SU-DHL-6 (cell line): ENCODE measurements around the gene DACT1.

Experiments used
- EZH2phosphoT487 ChIP-seq: fragments of 200-600 bp; sonication (generic), shearing (Covaris generic); conservative IDR thresholded peaks from 2 replicates; pipeline ENCODE4 v1.6.1; 2018; ENCODE audit warnings: mild to moderate bottlenecking, antibody characterized with exemption, low read length, moderate library complexity, mixed read lengths
- TF ChIP-seq, protein P1 (sequence below): fragments of 200-600 bp; sonication (generic); IDR thresholded peaks from one replicate; pipeline ENCODE4 v1.5.1; 2017; ENCODE audit warnings: antibody characterized with exemption, mild to moderate bottlenecking, low read length, moderate library complexity; ENCODE audit not compliant: insufficient read depth, poor library complexity, severe bottlenecking

DNA sequence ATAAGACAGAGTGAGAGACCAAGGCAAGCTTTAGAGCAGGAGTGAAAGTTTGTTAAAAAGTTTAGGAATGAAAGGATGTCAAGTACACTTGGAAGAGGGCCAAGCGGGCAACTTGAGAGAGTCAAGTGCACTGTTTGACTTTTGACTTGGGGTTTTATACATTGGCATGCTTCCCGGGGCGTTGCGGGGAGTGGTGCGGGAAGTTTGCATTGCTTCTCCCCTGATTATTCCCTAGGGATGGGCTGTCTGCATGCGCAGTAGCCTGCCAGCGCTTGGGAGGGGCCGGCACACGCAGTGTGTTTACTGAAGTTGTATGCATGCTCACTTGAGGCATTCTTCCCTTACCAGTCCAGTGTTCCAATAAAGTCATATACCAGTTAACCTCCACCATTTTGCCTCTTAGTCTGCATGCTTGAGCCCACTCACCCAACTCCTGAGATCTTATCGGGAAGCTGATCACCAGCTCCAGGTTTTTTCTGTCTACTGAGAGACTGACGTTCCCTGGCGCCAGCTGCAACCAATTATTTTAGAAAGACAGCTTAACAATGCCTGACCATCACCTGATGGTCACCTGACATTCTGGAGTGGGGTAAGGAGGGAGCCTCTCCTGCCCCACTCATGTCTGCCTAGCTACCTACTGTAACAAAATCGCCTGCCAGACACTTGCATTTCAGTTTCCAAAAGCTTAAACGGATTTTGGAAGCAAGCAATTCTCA is 53.2 kb downstream of the DACT1 start:
- TF ChIP-seq, protein P1, sequence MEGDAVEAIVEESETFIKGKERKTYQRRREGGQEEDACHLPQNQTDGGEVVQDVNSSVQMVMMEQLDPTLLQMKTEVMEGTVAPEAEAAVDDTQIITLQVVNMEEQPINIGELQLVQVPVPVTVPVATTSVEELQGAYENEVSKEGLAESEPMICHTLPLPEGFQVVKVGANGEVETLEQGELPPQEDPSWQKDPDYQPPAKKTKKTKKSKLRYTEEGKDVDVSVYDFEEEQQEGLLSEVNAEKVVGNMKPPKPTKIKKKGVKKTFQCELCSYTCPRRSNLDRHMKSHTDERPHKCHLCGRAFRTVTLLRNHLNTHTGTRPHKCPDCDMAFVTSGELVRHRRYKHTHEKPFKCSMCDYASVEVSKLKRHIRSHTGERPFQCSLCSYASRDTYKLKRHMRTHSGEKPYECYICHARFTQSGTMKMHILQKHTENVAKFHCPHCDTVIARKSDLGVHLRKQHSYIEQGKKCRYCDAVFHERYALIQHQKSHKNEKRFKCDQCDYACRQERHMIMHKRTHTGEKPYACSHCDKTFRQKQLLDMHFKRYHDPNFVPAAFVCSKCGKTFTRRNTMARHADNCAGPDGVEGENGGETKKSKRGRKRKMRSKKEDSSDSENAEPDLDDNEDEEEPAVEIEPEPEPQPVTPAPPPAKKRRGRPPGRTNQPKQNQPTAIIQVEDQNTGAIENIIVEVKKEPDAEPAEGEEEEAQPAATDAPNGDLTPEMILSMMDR, result no peak
- no peak for TF ChIP-seq EZH2phosphoT487
